HCT116 (cell line): ENCODE data around the gene RGL3. TPM values are rescaled to one million over a fixed set of nuclear protein-coding genes. Genes with fewer than 3 reads are reported as not detected.

Experiments
- ATAC-seq: fragments of 200-7000 bp; cut with Tn5 transposase; 2 replicates; pipeline ENCODE4 v1.9.1; 2020; ENCODE audit warnings: mild to moderate bottlenecking, moderate library complexity
- BruUV-seq: library from RNA; stranded (reverse); fragments of 400-500 nt; replicated peaks from 2 replicates; lab custom pipeline; 2021; lab: Mats Ljungman, UMichigan
- CTCF ChIA-PET: fragments of 300-600 bp; sonication (Branson Sonifier 250); formaldehyde crosslinking; loops from one replicate; lab custom pipeline; 2021; ENCODE audit warnings: antibody characterized with exemption; lab: Charles Lee
- POLR2A ChIA-PET: fragments of 300-600, 350-600 bp; sonication (Branson Sonifier 250); formaldehyde crosslinking; loops from one replicate; lab custom pipeline; 2021; ENCODE audit warnings: antibody characterized with exemption; lab: Charles Lee
- RAD21 ChIA-PET, 2 experiments: fragments of 300-600 bp; sonication (Branson Sonifier 250); formaldehyde crosslinking; loops; one replicate each; lab custom pipeline; 2023; ENCODE audit warnings: low total read pairs in 2 of 2; ENCODE audit not compliant: uncharacterized antibody in 2 of 2, unreplicated experiment in 2 of 2, low non-redundant PET in 1 of 2; lab: Charles Lee
- DNase-seq: peaks from one replicate; pipeline ENCODE4 v3.0.0-alpha.2; 2010; ENCODE audit warnings: low read depth, low spot score
- H2AFZ ChIP-seq: fragments of 200-600 bp; shearing (Covaris generic), sonication (generic); 2 replicates; pipeline ENCODE4 v1.6.1; 2017; ENCODE audit warnings: low read depth, mixed run types, mixed read lengths, antibody characterized with exemption, low read length; ENCODE audit not compliant: poor library complexity, severe bottlenecking
- H3K27ac ChIP-seq: 2 replicates; pipeline ENCODE4 v1.5.1; 2012; ENCODE audit warnings: low read depth, low read length
- H3K27me3 ChIP-seq: fragments of 200-600 bp; sonication (generic); 2 replicates; pipeline ENCODE4 v1.6.1; 2016; ENCODE audit warnings: mixed run types, low read length, mixed read lengths; ENCODE audit not compliant: insufficient read depth
- H3K36me3 ChIP-seq, 2 experiments: fragments of 200-500 bp in 1 of 2; fragments of 200-600 bp in 1 of 2; sonication (Bioruptor generic) in 1 of 2; sonication (generic) in 1 of 2; 2 replicates each; pipeline versions ENCODE4 v1.5.1 to v1.6.1; 2014 to 2016; ENCODE audit warnings: low read length in 2 of 2, inconsistent platforms in 1 of 2, mixed read lengths in 1 of 2, mixed run types in 1 of 2; ENCODE audit not compliant: insufficient read depth in 2 of 2, control insufficient read depth in 1 of 2
- H3K4me1 ChIP-seq, 2 experiments: fragments of 200-600 bp in 1 of 2; sonication (generic) in 1 of 2; 2 replicates each; pipeline versions ENCODE4 v1.5.1 to v1.6.1; 2012 to 2017; ENCODE audit warnings: low read length in 2 of 2, inconsistent platforms in 1 of 2, mild to moderate bottlenecking in 1 of 2, mixed read lengths in 1 of 2, mixed run types in 1 of 2, moderate library complexity in 1 of 2; ENCODE audit not compliant: insufficient read depth in 2 of 2, control insufficient read depth in 1 of 2
- H3K4me2 ChIP-seq: fragments of 200-600 bp; sonication (generic); 2 replicates; pipeline ENCODE4 v1.6.1; 2017; ENCODE audit warnings: mixed run types, low read length, mixed read lengths
- H3K4me3 ChIP-seq, 2 experiments: fragments of 200-600 bp in 1 of 2; sonication (generic) in 1 of 2; replicated peaks in 1 of 2; 2 replicates each; pipeline ENCODE4 v1.5.1; 2011 to 2016; ENCODE audit warnings: low read length in 2 of 2, control low read depth in 1 of 2, low read depth in 1 of 2, mild to moderate bottlenecking in 1 of 2, mixed read lengths in 1 of 2, mixed run types in 1 of 2
- H3K79me2 ChIP-seq: fragments of 200-600 bp; sonication (generic); 2 replicates; pipeline ENCODE4 v1.6.1; 2017; ENCODE audit warnings: mild to moderate bottlenecking, mixed run types, low read length, moderate library complexity, mixed read lengths; ENCODE audit not compliant: insufficient read depth
- H3K9ac ChIP-seq: fragments of 200-600 bp; sonication (generic); 2 replicates; pipeline ENCODE4 v1.6.1; 2016; ENCODE audit warnings: low read length, mixed read lengths
- H3K9me2 ChIP-seq: fragments of 200-600 bp; sonication (generic), shearing (Covaris generic); 2 replicates; pipeline ENCODE4 v1.6.1; 2017; ENCODE audit warnings: mixed run types, mild to moderate bottlenecking, moderate library complexity; ENCODE audit not compliant: insufficient read depth
- H3K9me3 ChIP-seq, 2 experiments: fragments of 200-500 bp in 1 of 2; fragments of 200-600 bp in 1 of 2; sonication (Bioruptor generic) in 1 of 2; sonication (generic) in 1 of 2; 2 replicates each; pipeline ENCODE4 v1.6.1; 2014 to 2017; ENCODE audit warnings: low read length in 2 of 2, mixed read lengths in 2 of 2, inconsistent platforms in 1 of 2, low read depth in 1 of 2, mild to moderate bottlenecking in 1 of 2, mixed run types in 1 of 2, moderate library complexity in 1 of 2; ENCODE audit not compliant: control insufficient read depth in 1 of 2, insufficient read depth in 1 of 2
- H4K20me1 ChIP-seq: fragments of 200-600 bp; sonication (generic), shearing (Covaris generic); 2 replicates; pipeline ENCODE4 v1.6.1; 2017; ENCODE audit warnings: mixed run types, mild to moderate bottlenecking, moderate library complexity; ENCODE audit not compliant: insufficient read depth
- CTCF ChIP-seq, 3 experiments: fragments of 200-600 bp in 1 of 3; sonication (generic) in 1 of 3; IDR thresholded peaks in 2 of 3; conservative IDR thresholded peaks in 1 of 3; 2 replicates each; pipeline ENCODE4 v1.5.1; 2012 to 2017; ENCODE audit warnings: low read depth in 2 of 3, low read length in 2 of 3, antibody characterized with exemption in 1 of 3, borderline replicate concordance in 1 of 3, control low read depth in 1 of 3, mild to moderate bottlenecking in 1 of 3, mixed read lengths in 1 of 3, mixed run types in 1 of 3, moderate library complexity in 1 of 3; ENCODE audit not compliant: insufficient read depth in 1 of 3
- ELF1 ChIP-seq: IDR thresholded peaks from 2 replicates; pipeline ENCODE4 v1.6.1; 2012; ENCODE audit warnings: low read depth, borderline replicate concordance
- POLR2A ChIP-seq: IDR thresholded peaks from 2 replicates; pipeline ENCODE4 v1.7.0; 2011; ENCODE audit warnings: borderline replicate concordance; ENCODE audit not compliant: insufficient read depth, insufficient read length; ENCODE audit errors: extremely low read depth
- POLR2AphosphoS5 ChIP-seq: IDR thresholded peaks from 2 replicates; pipeline ENCODE4 v1.6.1; 2011; ENCODE audit warnings: mild to moderate bottlenecking, low read depth, low read length, moderate library complexity
- RAD21 ChIP-seq: IDR thresholded peaks from 2 replicates; pipeline ENCODE4 v1.6.1; 2012; ENCODE audit warnings: low read depth, mild to moderate bottlenecking
- YY1 ChIP-seq: IDR thresholded peaks from 2 replicates; pipeline ENCODE4 v1.6.1; 2011; ENCODE audit warnings: low read length, low read depth, moderate library complexity, mild to moderate bottlenecking; ENCODE audit not compliant: insufficient replicate concordance; ENCODE audit errors: extremely low read depth
- ZBTB33 ChIP-seq: IDR thresholded peaks from 2 replicates; pipeline ENCODE4 v1.6.1; 2011; ENCODE audit warnings: mild to moderate bottlenecking, low read length, moderate library complexity; ENCODE audit not compliant: insufficient replicate concordance; ENCODE audit errors: extremely low read depth
- intact Hi-C: fragments of 100-400 bp; cut with micrococcal nuclease; formaldehyde crosslinking; loops from 2 replicates; pipeline ENCODE4 v1.10.0; 2022
- total RNA-seq: library from RNA; stranded (reverse); gene quantifications from one replicate; pipeline ENCODE4 v1.2.1, GENCODE V29; 2021; ENCODE audit not compliant: unreplicated experiment

The RGL3 gene
- total RNA-seq, 1 experiment from 2014 or later: 99.2 TPM

DNA sequence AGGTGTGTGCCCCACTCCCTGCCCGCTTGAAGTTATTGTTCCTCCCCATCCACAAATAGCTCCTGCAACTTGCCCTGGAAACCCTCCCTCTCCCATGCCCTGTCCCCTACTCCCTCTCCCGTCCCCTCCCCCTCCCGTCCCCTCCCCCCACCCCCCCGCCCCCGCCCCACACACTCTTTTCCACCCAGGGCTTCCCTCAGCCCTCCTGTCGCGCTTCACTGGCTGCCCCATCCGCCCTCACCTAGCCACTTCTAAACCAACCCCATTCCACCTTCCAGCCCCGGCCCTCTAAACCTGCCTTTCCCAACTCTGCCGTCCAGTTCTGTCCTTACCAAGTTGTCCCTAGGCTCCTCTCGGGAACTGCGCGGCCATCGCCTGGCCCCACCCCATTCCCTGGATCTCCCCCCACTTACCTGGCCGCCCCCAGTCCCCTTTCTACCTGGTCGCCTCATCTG, 993 bp downstream of the RGL3 start:
- Histone ChIP-seq H3K79me2 (no peaks in the 10 kb centered on the region), H2AFZ (no peak overlapping the region)
- BruUV-seq: no TSS peak
- no peak for TF ChIP-seq YY1
- TF ChIP-seq POLR2AphosphoS5: no peak
- no peak for TF ChIP-seq CTCF (IDR thresholded peaks at IDR 0.05 in 2 of 3, conservative IDR thresholded peaks at IDR 0.05 in 1 of 3; ENCODE audit: borderline replicate concordance in 1 of 3, insufficient read depth in 1 of 3, low read depth in 2 of 3, low read length in 2 of 3)
- no peak for TF ChIP-seq ELF1
- TF ChIP-seq POLR2A: no peak
- TF ChIP-seq RAD21: no peak
- no peak for TF ChIP-seq ZBTB33
- TF ChIP-seq, all 23 proteins: peak for 0
- Histone ChIP-seq H4K20me1 (no peaks in the 10 kb centered on the region), H3K36me3 (peaks cover 0 to 4% of the 10 kb centered on the region in 2 experiments; a peak in 1 of 4 replicates), H3K9ac (peak overlapping the region; percentile 90), H3K9me2 (no peaks in the 10 kb centered on the region), H3K9me3 (no peaks in the 10 kb centered on the region), H3K4me2 (peak overlapping the region; percentile 98), H3K27ac (peak overlapping the region; percentile 99), H3K4me1 (peaks cover 9 to 16% of the 10 kb centered on the region in 2 experiments), H3K27me3 (no peaks in the 10 kb centered on the region), H3K4me3 (peak overlapping the region; percentile 93 to 99)
- ATAC-seq (peak; percentile 13), DNase-seq (no peak)
- ChIA-PET CTCF (interaction anchor here (1.0 to 2.8 kb wide), 3 partner anchors 36 to 43 kb away, joined by 3 to 40 read pairs (median 4); partner anchors contain the start of gene EPOR), RAD21 (interaction anchor here in 1 of 2 experiments (1.5 kb wide), 1 partner anchor 43 kb away, joined by 5 read pairs; no protein-coding TSS in a partner anchor), POLR2A (interaction anchor here (0.7 to 3.1 kb wide), 7 partner anchors 11 to 150 kb away, joined by 3 to 15 read pairs (median 8); partner anchors contain the start of genes CCDC159, EPOR, SWSAP1 and TMEM205)
- intact Hi-C loops: no loop called here
